Ovary (tissue), 3 donors: ENCODE results near the gene KCNJ10.

Experiments used
- POLR2A ChIP-seq: fragments of 450-650 bp; IDR thresholded peaks from one replicate; pipeline ENCODE4 v1.6.1; 2017; ENCODE audit warnings: antibody characterized with exemption, mild to moderate bottlenecking, moderate library complexity
- TF ChIP-seq, protein P1 (sequence below), 3 donors: fragments of 450-650 bp in 2 of 3; fragments of 200-600 bp in 1 of 3; IDR thresholded peaks; one replicate each; pipeline versions ENCODE4 v1.5.1 to v1.8.0; 2016 to 2022; ENCODE audit warnings: antibody characterized with exemption in 3 of 3, mild to moderate bottlenecking in 1 of 3
- donor health status: DM: no; HTN: no; CAD: no.

GRCh38 chr1:160092366-160093068 is 22.6 kb upstream of the KCNJ10 start:
- TF ChIP-seq, protein P1, sequence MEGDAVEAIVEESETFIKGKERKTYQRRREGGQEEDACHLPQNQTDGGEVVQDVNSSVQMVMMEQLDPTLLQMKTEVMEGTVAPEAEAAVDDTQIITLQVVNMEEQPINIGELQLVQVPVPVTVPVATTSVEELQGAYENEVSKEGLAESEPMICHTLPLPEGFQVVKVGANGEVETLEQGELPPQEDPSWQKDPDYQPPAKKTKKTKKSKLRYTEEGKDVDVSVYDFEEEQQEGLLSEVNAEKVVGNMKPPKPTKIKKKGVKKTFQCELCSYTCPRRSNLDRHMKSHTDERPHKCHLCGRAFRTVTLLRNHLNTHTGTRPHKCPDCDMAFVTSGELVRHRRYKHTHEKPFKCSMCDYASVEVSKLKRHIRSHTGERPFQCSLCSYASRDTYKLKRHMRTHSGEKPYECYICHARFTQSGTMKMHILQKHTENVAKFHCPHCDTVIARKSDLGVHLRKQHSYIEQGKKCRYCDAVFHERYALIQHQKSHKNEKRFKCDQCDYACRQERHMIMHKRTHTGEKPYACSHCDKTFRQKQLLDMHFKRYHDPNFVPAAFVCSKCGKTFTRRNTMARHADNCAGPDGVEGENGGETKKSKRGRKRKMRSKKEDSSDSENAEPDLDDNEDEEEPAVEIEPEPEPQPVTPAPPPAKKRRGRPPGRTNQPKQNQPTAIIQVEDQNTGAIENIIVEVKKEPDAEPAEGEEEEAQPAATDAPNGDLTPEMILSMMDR (IDR thresholded peaks at IDR 0.05): no peak
- no peak for TF ChIP-seq POLR2A
